Hematopoietic multipotent progenitor cell treated with erythropoietin and hydrocortisone succinate and interleukin-3 and kit ligand, for 15 days (in vitro differentiated cells): Measurements from ENCODE around the gene PSPH.
A peak's percentile ranks its signal among the peaks of the same experiment; 100 is the strongest.
"Not testable (repeated sequence)": the region's sequence is repeated elsewhere in the genome, so short reads cannot be mapped to it uniquely, and the experiment has no call there.

Experiments
- DNase-seq: peaks from one replicate; pipeline ENCODE4 v3.0.0-alpha.2; 2015; ENCODE audit warnings: low spot score

Gene PSPH

DNA sequence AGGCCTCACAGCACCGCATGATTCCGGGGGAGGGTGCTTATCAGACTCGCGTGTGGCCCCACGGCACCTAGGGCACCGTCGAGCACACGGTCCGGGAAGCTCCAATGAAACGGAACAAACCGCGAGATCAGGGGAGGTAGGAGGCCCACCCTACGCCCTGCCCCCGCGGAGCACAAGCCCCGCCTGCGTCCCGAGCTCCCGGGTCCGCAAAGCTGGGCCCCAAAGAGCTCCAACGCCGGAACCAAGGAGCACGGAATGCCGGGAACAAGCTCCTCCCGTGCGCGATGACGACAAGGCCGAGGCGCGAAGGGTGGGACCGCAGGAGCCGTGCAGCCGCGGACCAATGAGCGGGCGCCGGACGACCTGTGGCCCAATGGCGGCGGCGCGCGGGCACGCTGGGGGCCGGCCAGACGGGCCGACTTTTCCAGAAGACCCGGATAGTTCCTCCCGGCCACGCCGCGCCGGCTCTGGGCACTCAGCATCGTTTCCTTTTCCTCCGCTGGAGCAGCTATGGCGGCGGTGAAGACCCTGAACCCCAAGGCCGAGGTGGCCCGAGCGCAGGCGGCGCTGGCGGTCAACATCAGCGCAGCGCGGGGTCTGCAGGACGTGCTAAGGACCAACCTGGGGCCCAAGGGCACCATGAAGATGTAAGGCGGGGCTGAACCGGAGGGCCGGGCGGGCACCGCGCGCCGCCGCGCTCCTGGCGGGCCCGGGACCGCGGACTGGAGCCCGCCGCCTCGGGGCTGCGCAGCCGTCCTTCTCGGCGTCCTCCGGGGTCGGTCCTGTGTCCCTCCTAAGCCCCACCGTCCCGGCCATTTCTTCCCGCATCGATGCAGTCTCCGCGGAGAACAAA is at the start of gene PSPH, which contains the start of gene CCT6A:
Gene PSPH, minus strand, starts transcription at position 106 of the 853 bp plus-strand sequence. CDS start 30,232 bp downstream, outside the sequence.
Gene CCT6A, plus strand, starts transcription at position 427 of the 853 bp plus-strand sequence. Its CDS starts 84 bp downstream, at position 511.
- DNase-seq: peak; percentile 94

DNA sequence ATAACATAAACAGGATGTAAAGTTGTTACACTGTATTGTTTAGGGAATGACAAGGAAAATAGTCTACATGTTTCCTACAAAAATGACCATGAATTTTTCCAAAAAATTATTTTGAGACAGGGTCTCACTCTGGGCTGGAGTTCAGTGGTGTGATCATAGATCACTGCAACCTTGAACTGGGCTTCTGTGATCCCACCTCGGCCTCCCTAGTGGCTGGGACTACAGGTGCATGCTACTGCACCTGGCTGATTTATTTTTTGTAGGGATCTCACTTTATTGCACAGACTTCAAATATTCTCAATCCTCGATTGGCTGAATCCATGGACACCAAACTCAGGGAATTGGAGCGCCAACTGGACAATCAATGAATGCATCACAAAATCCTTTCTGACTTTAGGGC is 48.4 kb upstream of the PSPH start:
- DNase-seq: no peak

DNA sequence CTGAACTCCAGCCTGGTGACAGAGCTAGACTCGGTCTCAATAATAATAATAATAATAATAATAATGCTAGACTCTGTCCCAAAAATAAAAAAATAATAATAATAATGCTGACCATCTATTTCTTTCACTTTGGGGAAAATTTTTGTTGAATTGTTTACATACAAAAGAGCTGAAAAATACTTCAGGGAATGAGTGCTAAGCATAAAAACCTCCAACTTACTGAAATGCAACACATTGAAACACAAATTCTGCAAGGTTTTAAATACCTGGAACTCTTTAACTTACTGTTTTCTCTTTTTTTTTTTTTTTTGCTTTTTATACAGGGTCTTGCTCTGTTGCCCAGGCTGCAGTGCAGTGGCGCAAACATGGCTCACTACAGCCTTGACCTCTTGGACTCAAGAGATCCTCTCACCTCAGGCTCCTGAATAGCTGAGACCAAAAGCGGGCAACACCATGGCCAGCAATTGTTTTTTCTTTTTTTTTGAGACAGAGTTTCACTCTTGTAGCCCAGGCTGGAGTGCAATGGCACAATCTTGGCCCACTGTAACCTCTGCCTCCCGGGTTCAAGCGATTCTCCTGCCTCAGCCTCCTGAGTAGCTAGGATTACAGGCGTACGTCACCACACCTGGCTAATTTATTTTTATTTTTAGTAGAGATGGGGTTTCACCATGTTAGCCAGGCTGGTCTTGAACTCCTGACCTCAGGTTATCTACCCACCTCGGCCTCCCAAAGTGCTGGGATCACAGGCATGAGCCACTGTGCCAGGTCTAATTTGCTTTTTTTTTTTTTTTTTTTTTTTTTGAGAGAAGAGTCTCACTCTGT is 47.2 kb upstream of the PSPH start:
- not testable (repeated sequence) for DNase-seq

DNA sequence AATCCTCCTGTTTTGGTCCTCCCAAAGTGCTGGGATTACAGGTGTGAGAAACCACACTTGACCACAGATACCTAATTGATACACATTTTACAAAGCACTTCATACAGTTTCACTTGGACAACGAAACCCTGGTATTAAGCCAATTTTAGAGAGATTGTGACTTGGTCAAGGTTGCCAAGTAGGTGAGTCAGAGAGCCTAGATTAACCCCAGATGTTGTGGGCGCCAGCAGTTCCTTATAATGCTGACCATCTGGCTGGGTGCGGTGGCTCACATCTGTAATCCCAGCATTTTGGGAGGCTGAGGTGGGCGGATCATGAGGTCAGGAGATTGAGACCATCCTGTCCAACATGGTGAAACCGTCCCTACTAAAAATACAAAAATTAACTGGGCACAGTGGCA is 46.5 kb upstream of the PSPH start:
- DNase-seq: peak; percentile 61

DNA sequence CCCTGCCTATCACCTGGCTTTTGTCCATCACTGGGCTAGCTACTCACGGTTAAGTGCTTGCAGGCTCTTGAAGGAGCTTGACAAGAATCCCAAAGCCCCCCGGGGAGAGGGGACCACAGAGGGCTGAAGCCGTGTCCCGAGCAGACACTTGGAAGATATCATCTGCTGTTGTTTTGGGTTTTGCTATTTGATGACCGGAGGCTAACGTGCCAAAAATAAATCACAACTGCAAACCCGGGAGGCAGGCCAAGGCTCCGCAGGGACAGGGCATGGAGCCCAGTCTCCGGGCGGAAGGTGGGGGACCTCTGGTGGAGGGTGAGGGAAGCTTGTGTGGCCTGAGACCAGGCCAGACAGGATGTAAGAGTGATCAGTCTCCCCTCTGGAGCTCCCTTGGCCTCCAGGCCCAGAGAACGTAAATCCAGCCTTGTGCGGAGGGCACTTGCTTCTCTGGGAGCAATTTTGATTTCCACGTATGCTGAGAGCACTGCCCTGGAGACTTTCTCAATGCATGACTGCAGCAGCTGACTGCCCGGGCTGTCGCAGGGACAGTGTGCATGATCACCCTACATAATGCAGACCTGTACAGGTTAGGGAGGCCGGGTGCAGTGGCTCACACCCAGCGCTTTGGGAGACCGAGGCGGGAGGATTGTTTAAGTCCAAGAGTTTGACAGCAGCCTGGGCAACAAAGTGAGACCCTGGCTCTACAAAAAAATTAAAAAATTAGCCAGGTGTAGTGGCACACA is 41.7 kb upstream of the PSPH start, which contains the start of gene PHKG1:
Gene PHKG1, minus strand, starts transcription at position 164 of the 743 bp plus-strand sequence. CDS start 4,011 bp downstream, outside the sequence.
- no peak for DNase-seq

DNA sequence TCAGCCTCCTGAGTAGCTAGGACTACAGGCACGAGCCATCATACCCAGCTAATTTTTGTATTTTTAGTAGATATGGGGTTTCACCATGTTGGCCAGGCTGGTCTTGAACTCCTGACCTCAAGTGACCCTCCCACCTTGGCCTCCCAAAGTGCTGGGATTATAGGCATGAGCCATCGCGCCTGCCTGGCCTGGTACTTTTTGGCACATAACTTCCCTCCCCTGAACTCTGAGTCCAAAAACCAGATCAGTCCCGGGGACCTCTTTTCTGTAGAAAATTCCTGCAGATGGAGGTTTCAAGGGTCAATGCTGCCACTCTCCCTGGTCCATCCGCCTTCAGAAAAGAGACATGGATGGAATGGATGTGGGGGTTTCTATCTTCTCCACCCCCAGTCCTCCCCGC is 41.1 kb upstream of the PSPH start:
- not testable (repeated sequence) for DNase-seq

DNA sequence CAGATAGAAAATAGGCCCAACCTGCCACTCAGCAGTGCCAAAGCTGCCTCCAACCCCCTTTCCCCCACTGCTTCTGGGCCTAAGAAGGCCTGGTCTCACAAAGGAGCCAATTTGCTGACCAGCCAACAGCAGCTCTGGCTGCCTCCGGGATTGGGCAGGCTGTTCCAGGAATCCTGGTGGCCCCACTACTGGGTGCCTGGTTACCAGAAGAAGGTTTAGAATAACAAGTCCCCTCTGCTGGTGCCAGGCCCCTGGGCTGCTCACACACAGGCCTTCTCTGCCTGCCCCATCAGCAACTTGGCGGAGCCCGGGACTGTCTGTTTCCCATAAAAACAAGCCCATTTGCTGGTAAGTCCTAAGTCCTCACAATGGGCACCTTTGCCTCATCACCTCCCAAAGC is 40.3 kb upstream of the PSPH start:
- no peak for DNase-seq

DNA sequence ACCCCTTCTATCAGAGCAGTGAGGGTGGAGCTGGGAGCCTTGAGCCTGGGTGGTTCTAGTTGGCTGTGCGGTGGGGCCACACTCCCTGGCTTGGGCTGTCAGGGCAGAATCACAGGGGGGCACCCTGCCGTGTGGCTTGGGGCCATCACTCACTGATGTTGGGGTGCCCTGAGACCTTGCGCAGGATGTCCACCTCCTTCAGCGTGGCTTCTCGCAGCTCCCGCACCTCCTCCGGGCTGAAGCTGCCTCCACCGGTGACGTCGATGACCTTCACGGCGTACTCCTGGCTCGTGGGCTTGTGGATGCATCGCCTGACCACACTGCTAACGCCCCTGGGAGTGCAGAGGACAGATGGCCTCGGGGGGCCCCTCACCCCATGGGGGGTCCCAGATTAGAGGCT is 36.2 kb upstream of the PSPH start:
- DNase-seq: no peak

DNA sequence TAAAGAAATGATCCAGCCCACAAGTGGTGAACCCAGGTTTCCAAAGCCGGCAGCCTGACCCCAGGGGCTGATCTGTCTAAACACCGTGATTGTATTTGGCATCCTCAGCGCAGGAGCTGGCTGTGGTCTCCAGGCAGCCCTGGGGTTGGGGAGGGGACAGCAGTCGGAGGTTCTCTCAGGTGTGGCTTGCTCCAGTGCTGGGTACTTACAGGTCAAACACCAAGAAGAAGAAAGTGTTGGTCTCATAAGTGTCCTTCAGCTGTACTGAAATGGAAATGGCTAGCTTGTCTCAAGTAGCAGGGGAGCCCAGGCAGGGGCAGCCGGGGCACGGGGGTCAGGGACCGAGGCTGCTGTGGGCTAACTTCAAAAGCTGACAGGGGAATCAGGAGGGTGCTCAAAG is 35.5 kb upstream of the PSPH start:
- no peak for DNase-seq

DNA sequence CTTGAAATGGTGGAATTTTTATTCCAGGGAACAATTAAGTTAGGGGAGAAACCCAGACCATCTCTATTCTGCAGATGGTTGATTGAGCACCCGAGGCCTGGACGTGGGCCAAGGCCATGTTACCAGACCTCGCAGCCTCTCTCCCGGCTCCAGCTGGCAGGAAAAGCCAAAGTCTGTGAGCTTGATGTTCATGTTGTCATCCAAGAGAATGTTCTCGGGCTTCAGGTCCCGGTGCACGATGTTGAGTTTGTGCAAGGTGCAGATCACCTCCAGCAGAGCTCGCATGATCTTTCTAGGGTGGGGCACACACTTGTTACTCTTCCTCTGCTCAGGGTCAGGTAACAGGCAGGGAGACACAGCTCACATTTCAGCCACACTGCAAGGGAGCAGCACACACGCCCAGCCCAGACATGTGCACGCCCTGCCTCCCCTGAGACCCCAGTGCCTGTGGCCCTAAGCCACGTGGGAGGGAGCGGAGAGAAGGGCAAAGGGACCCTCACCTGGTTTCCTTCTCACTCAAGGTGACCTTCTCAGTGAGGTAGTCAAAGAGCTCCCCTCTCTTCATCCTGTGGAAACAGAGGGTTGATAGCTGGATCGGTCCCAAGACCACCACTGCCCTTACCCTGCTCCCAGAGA is 32.0 kb upstream of the PSPH start:
- DNase-seq: no peak

DNA sequence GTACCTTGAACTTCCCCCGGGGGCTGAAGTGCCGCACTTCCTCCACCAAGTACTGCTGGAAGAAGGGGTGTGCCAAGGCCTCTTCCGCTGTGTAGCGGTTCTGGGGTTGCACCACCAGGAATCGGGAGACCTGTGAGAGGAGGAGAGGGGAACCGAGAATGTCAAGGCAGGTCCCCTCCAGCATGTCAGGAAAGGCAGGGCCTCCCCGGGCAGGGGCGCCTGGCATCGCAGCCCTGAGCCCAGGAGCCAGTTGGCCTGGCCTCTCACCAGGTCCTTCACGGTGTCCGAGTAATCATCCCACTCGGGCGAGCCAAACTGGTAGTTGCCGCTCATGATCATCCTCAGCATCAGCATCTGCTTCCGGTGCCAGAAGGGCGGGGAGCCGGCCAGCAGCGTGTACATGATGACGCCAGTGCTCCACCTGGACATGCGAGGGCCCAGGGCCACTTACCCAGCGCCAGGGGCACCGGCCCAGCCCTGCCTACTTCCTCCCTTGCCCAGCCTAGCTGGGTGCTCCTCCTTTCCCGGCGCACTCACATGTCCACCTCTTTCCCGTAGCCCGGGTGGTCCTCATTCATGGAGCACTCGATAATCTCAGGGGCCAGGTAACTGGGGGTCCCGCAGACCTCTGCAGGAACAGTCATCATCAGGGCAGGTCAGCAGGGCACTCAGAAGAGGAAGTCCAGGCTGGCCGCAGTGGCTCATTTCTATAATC is 30.5 kb upstream of the PSPH start:
- no peak for DNase-seq

DNA sequence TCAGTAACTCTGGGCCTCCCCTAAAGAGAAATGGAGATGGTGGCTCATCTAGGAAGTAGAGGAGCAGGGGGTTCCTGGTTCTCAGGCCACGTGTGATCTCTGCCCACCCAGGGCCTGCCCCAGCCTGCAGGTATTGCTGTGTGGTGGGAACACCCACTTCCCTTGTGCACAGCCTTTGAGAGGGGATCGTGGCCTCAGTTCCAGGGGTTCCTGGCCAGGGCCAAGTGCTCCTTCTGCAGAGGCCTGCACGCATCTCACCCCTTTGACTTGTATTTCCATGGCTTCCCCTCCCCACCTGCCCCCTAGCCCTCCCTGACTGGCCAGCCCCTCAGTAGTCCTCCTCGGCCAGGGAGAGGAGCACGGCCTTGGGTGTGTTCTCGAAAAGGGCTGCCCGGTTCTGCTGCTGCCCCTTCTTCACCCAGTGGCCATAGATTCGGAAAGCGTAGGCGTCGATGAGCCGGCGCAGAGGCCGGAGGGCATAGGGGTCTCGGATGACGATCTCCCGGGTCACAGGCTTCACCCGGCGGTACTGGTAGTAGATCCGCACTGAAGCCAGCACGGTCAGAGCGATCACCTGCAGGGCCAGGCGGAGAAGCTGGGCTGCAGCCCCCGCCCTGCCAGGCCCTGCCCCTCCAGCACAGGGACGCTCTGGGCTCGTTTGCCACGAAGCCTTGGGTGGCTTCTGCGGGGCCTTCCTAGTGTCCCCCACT is 29.6 kb upstream of the PSPH start:
- DNase-seq: not testable (repeated sequence)

DNA sequence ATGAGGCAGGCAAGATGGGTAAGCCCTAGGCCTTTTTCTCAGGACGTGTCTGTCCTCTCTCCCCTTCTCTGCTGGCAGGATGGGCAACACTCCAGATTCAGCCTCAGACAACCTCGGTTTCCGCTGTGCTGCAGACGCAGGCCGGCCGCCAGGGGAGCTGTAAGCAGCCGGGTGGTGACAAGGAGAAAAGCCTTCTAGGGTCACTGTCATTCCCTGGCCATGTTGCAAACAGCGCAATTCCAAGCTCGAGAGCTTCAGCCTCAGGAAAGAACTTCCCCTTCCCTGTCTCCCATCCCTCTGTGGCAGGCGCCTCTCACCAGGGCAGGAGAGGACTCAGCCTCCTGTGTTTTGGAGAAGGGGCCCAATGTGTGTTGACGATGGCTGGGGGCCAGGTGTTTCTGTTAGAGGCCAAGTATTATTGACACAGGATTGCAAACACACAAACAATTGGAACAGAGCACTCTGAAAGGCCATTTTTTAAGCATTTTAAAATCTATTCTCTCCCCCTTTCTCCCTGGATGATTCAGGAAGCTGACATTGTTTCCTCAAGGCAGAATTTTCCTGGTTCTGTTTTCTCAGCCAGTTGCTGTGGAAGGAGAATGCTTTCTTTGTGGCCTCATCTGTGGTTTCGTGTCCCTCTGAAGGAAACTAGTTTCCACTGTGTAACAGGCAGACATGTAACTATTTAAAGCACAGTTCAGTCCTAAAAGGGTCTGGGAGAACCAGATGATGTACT is 28.4 kb upstream of the PSPH start:
- DNase-seq: no peak

DNA sequence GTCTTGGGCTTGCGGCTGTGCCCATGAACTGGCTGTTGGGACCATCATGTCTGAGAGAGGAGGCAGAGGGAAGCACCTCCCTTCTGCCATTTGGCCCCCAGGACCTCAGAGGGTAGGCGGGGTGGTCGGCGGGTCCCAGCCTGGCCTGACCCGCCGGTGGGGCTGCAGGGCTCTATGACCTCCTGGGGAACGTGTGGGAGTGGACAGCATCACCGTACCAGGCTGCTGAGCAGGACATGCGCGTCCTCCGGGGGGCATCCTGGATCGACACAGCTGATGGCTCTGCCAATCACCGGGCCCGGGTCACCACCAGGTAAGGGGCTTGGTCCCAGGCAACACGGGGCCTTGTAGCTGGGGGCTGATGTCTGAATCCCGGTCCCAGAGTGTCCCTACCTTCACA is 27.0 kb upstream of the PSPH start:
- no peak for DNase-seq

DNA sequence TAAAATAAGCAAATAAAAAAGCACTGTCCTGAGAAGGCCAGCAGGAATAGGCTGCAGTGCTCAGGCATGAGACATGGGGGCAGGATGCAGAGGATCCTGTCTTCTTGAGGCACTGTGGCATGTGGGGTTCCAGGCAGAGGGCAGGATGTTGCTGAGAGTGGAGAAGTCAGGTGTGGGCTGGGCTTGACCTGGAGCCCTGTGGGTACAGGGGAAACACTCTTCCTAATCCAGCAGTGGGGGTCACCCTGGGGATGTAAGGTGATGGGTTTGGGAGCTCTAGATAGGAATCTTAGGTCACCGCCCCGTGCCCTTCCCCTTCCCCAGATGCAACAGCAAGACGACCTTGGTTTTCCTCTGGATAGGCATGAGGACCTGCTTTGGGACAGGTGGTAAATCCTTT is 26.4 kb upstream of the PSPH start:
- DNase-seq: no peak

DNA sequence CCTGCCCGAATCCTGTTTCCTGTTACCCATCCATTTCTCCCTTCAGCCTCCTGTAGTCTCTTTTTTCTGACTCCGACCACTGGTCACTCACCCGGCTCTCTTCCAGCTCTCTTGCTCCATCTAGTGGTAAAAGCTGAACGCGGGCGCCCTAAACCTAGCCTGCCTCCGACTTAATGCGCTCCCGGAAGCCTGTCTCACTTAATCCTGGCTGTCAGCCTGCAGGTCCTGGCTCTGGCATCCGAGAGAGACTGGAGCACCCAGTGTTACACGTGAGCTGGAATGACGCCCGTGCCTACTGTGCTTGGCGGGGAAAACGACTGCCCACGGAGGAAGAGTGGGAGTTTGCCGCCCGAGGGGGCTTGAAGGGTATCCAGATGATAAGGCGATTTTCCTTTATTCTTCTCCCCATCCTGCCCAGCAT is 23.1 kb upstream of the PSPH start:
- peak; percentile 86 for DNase-seq

DNA sequence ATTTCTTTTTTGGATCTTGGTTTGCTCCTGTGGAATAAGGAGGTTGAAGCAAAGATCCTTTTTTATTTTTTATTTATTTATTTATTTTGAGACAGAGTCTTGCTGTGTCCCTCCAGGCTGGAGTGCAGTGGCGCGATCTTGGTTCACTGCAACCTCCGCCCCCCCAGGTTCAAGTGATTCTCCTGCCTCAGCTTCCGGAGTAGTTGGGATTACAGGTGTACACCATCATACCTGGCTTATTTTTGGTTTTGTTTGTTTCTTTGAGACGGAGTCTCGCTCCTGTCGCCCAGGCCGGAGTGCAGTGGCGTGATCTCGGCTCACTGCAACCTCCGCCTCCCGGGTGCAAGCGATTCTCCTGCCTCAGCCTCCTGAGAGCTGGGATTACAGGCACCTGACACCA is 15.1 kb upstream of the PSPH start:
- DNase-seq: not testable (repeated sequence)

DNA sequence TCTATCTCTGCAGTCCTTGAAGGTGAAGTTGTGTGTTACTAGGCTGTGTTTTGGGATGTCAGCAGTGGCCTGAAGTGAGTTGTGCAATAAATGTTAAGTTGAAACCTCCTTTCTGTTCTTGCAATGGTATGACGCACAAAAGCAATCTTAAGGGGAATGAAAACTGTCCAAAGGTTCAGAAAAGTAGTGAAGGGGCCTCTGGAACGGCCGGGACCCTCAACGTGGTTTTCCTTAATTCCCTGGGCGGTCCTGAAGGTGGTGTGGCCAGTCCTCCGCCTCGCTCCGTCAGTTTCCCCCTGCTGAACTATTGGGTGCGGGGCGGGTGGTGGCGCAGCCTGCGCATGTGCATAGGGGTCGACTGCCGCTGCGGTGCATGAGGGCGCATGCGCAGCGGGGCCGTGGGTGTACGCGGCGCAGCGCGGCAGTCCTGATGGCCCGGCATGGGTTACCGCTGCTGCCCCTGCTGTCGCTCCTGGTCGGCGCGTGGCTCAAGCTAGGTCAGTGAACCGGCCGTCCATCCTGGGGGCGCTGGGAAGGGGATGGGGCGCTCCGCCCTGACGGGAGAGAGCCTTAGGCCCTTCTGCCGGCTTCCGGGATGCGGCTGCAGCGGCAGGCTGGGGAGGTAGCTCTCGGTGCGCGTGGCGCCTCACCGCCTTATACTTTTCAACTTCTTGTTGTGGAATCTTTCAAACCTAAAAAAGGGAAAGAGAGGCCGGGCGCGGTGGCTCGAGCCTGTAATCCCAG is 12.8 kb upstream of the PSPH start, which contains the start of gene SUMF2:
Gene SUMF2, plus strand, starts transcription at position 405 of the 744 bp plus-strand sequence. Its CDS starts 26 bp downstream, at position 431.
- DNase-seq: peak; percentile 87

DNA sequence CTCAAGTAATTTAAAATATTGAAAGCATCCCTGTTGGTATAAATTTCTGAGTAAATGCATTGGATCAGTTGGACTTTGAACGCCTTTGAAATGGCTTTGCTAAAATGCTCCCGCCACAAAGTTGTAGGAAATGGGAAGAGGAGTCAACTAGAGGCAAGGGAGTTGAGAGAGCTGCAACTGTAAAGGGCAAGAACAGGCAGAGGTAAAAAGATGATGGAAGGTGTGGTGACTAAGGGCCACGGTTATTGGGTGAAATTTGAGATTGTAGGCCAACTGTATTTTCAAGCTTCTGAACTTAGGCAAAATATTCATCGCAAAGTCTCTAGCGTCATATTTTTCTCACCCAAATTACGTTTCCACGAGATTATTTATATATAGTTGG is 12.2 kb upstream of the PSPH start:
- no peak for DNase-seq
